Natural killer cell (primary cell): ENCODE data around the gene NAV2. TPM values are rescaled to one million over a fixed set of nuclear protein-coding genes. Genes with fewer than 3 reads are reported as not detected.

Source experiments
- ATAC-seq, 3 donors: fragments of 150-1000 bp in 2 of 3; fragments of 200-7000 bp in 1 of 3; cut with Tn5 transposase; 1 replicate in 1 of 3; 2 replicates in 2 of 3; pipeline ENCODE4 v1.10.0; 2021; ENCODE audit warnings: mild to moderate bottlenecking in 2 of 3, moderate library complexity in 2 of 3
- DNase-seq, 2 donors: peaks; one replicate each; pipeline versions ENCODE4 v3.0.0 to v3.0.0-alpha.2; 2013 to 2021; ENCODE audit warnings: mixed read lengths in 1 of 2
- H3K27ac ChIP-seq: one replicate; pipeline ENCODE4 v1.5.1; 2013; ENCODE audit warnings: mild to moderate bottlenecking, low read length
- H3K27me3 ChIP-seq: one replicate; pipeline ENCODE4 v1.6.1; 2013; ENCODE audit warnings: low read length; ENCODE audit not compliant: control insufficient read depth, insufficient read depth
- H3K36me3 ChIP-seq: one replicate; pipeline ENCODE4 v1.6.1; 2013; ENCODE audit warnings: low read length; ENCODE audit not compliant: control insufficient read depth, insufficient read depth
- H3K4me1 ChIP-seq: one replicate; pipeline ENCODE4 v1.6.1; 2013; ENCODE audit warnings: low read length; ENCODE audit not compliant: control insufficient read depth, insufficient read depth
- H3K4me3 ChIP-seq: one replicate; pipeline ENCODE4 v1.5.1; 2013; ENCODE audit warnings: low read length
- H3K9me3 ChIP-seq: one replicate; pipeline ENCODE4 v1.6.1; 2013; ENCODE audit warnings: low read length; ENCODE audit not compliant: control insufficient read depth, insufficient read depth
- H3K27ac Mint-ChIP-seq, 2 donors: one replicate each; pipeline ENCODE4 v1.8.0; 2022; ENCODE audit warnings: mild to moderate bottlenecking in 2 of 2, mixed read lengths in 2 of 2, moderate library complexity in 1 of 2
- H3K27me3 Mint-ChIP-seq, 2 donors: one replicate each; pipeline ENCODE4 v1.8.0; 2022; ENCODE audit warnings: low read depth in 2 of 2, mixed read lengths in 2 of 2
- H3K36me3 Mint-ChIP-seq: one replicate; pipeline ENCODE4 v1.8.0; 2022; ENCODE audit warnings: mixed read lengths
- H3K4me1 Mint-ChIP-seq, 2 donors: one replicate each; pipeline ENCODE4 v1.8.0; 2022; ENCODE audit warnings: mixed read lengths in 2 of 2
- H3K4me3 Mint-ChIP-seq: one replicate; pipeline ENCODE4 v1.8.0; 2022; ENCODE audit warnings: mild to moderate bottlenecking, moderate library complexity, mixed read lengths
- H3K9me3 Mint-ChIP-seq, 2 donors: one replicate each; pipeline ENCODE4 v1.8.0; 2022; ENCODE audit warnings: mixed read lengths in 2 of 2
- CTCF ChIP-seq: fragments of 200-600 bp; IDR thresholded peaks from one replicate; pipeline ENCODE4 v1.8.0; 2022; ENCODE audit warnings: antibody characterized with exemption
- WGBS: methylation state at CpG from one replicate; pipeline ENCODE4 v1.1.7; 2013; ENCODE audit warnings: missing lambda C conversion rate; ENCODE audit not compliant: insufficient coverage; 5-methylcytosine and 5-hydroxymethylcytosine counted together
- intact Hi-C: fragments of 100-400 bp; cut with micrococcal nuclease; formaldehyde crosslinking; loops from one replicate; pipeline ENCODE4 v1.14.2; 2022
- total RNA-seq, 4 donors: library from RNA; stranded (reverse); fragments of 120-200 nt in 1 of 4; gene quantifications; one replicate each; pipeline versions ENCODE4 v1.2.3 to v1.2.4, GENCODE V29; 2013 to 2022

Gene NAV2
- total RNA-seq, 3 donors from 2014 or later (not counting 1 experiment from before 2014, with no cell fraction given), result 0.14 to 1.6 (median 0.43) TPM

GRCh38 chr11:20049231-20049630 lies 336.6 kb downstream of the NAV2 start:
- Histone ChIP-seq H3K36me3 (no peaks in the 10 kb centered on the region), H3K9me3 (no peaks in the 10 kb centered on the region), H3K27me3 (no peaks in the 10 kb centered on the region), H3K27ac (no peak overlapping the region), H3K4me1 (no peaks in the 10 kb centered on the region), H3K4me3 (no peak overlapping the region)
- Mint-ChIP-seq H3K9me3 (no peaks in the 10 kb centered on the region), H3K36me3 (no peaks in the 10 kb centered on the region), H3K27me3 (peaks cover 2 to 11% of the 10 kb centered on the region in 2 donors), H3K4me3 (no peak overlapping the region), H3K27ac (no peak overlapping the region), H3K4me1 (peaks cover 0 to 5% of the 10 kb centered on the region in 2 donors)
- no peak for TF ChIP-seq CTCF
- 63% methylated on average over 2 of the region's 2 CpGs for WGBS
- intact Hi-C loops, result no loop called here
- ATAC-seq (no peak), DNase-seq (no peak)

GRCh38 chr11:20050048-20050447 lies 337.4 kb downstream of the NAV2 start:
- no peak for TF ChIP-seq CTCF
- WGBS, result 82% methylated on average over 4 of the region's 4 CpGs
- Mint-ChIP-seq H3K4me3 (no peak overlapping the region), H3K27ac (no peak overlapping the region), H3K9me3 (no peaks in the 10 kb centered on the region), H3K27me3 (peaks cover 2 to 11% of the 10 kb centered on the region in 2 donors), H3K36me3 (no peaks in the 10 kb centered on the region), H3K4me1 (peaks cover 0 to 5% of the 10 kb centered on the region in 2 donors)
- no peak for DNase-seq
- Histone ChIP-seq H3K27ac (no peak overlapping the region), H3K4me1 (no peaks in the 10 kb centered on the region), H3K4me3 (no peak overlapping the region), H3K36me3 (no peaks in the 10 kb centered on the region), H3K9me3 (no peaks in the 10 kb centered on the region), H3K27me3 (no peaks in the 10 kb centered on the region)
- intact Hi-C loops, result no loop called here
- ATAC-seq, result no peak

- Mint-ChIP-seq H3K4me1 (peaks cover 0 to 5% of the 10 kb centered on the region in 2 donors), H3K27me3 (peaks cover 2 to 11% of the 10 kb centered on the region in 2 donors), H3K27ac (no peak overlapping the region), H3K36me3 (no peaks in the 10 kb centered on the region), H3K4me3 (no peak overlapping the region), H3K9me3 (no peaks in the 10 kb centered on the region)
- Histone ChIP-seq H3K36me3 (no peaks in the 10 kb centered on the region), H3K27ac (no peak overlapping the region), H3K4me1 (no peaks in the 10 kb centered on the region), H3K4me3 (no peak overlapping the region), H3K9me3 (no peaks in the 10 kb centered on the region), H3K27me3 (no peaks in the 10 kb centered on the region)
- TF ChIP-seq CTCF, result no peak
- 86% methylated on average over 9 of the region's 9 CpGs for WGBS
- DNase-seq, result no peak
- ATAC-seq, result no peak
- intact Hi-C loops, result no loop called here
Observed at GRCh38 chr11:20050551-20051333, 338.1 kb downstream of the NAV2 start.
